Activated naive CD8-positive, alpha-beta T cell treated with anti-CD3 and anti-CD28 coated beads for 36 hours (primary cell): ENCODE results near the gene ARHGAP22. TPM values are rescaled to one million over a fixed set of nuclear protein-coding genes. Genes with fewer than 3 reads are reported as not detected.

Experiments used
- DNase-seq: peaks from one replicate; pipeline ENCODE4 v3.0.0; 2021
- H3K27ac Mint-ChIP-seq: one replicate; pipeline ENCODE4 v1.8.0; 2022; ENCODE audit warnings: mild to moderate bottlenecking, moderate library complexity, mixed read lengths
- H3K27me3 Mint-ChIP-seq: one replicate; pipeline ENCODE4 v1.8.0; 2022; ENCODE audit warnings: mild to moderate bottlenecking, mixed read lengths
- H3K36me3 Mint-ChIP-seq: one replicate; pipeline ENCODE4 v1.8.0; 2021; ENCODE audit warnings: mild to moderate bottlenecking, mixed read lengths
- H3K4me1 Mint-ChIP-seq: one replicate; pipeline ENCODE4 v1.8.0; 2021; ENCODE audit warnings: mixed read lengths
- H3K4me3 Mint-ChIP-seq: one replicate; pipeline ENCODE4 v1.8.0; 2022; ENCODE audit warnings: mild to moderate bottlenecking, moderate library complexity, mixed read lengths
- H3K9me3 Mint-ChIP-seq: one replicate; pipeline ENCODE4 v1.8.0; 2022; ENCODE audit warnings: mixed read lengths
- total RNA-seq, 2 experiments: library from RNA; stranded (reverse); gene quantifications; one replicate each; pipeline ENCODE4 v1.2.3, GENCODE V29; 2021

Gene ARHGAP22
- total RNA-seq, 2 experiments from 2014 or later, result not detected

DNA sequence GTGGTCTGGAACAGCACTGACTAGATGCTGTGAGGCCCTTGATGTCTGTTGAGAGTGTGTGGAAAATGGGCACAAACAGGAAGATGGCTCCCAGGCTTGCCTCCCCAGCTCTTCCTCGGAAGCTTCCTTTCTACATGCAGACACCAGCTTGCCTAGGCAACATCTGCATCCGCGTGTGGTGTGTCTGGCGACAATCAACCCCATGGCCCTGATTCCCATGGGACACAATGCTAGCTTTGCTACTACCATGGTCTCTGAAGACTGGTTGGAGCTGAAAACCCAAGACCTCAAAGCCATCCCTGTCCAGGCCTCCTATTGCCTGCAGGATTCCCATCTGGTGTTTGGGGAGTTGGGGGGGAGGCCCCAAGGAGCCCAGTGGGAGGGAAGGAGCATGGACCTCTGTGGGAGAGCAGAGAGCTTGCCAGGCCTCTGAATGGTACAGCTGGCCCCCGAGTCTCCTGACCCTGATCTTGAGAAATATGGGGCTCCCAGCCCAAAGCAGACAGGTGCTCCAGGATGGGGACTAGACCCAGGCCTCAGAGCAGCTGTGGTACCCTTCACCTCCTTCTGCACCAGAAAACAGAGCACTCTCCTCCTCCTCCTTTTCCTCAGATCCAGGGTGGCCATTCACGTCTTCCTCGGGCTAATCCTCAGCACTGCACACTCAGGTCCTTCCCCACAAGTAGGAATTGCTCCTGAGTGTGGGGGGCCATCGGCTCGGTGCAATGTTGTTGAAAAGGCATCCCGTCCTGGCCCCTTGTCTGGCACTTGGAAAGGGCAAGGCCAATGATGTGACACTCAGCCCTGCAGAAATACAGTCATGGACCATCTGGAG is 57.6 kb downstream of the ARHGAP22 start:
- Mint-ChIP-seq H3K4me1 (no peaks in the 10 kb centered on the region), H3K4me3 (no peak overlapping the region), H3K9me3 (no peaks in the 10 kb centered on the region), H3K27ac (no peak overlapping the region), H3K27me3 (no peaks in the 10 kb centered on the region), H3K36me3 (no peaks in the 10 kb centered on the region)
- DNase-seq, result no peak

DNA sequence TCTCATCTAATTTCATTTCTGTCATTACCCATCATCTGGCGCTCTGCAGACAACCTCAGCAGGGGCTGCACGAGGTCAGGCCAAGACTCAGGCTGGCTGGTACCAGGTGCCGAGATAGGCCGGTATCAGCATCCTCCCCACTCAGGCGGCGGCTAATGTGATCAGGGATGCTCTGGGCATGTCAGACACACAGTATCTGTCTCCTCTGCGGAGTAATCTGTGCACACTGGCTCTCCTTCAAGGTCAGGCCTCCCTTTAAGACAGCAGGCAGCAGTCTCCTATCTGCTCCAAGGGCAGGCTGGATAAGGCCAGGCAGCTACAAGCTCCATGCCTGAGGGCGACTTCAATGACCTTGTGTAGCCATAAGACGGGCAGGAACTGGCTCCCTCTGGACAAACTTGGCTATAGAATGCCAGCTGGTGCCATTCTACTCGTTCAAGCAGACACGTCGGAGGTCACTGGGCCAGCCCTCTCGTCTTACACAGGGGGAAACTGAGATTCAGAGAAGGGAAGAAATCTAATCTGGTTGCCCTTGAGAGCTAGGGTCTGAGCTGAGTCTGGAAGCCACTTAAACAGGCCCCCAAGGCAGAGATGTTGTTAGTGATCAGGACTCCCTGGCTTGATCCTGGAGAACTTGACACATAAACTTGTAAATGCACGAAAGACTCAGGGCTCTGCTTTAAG is 59.3 kb downstream of the ARHGAP22 start:
- no peaks in the 10 kb centered on the region for H3K36me3 Mint-ChIP-seq

DNA sequence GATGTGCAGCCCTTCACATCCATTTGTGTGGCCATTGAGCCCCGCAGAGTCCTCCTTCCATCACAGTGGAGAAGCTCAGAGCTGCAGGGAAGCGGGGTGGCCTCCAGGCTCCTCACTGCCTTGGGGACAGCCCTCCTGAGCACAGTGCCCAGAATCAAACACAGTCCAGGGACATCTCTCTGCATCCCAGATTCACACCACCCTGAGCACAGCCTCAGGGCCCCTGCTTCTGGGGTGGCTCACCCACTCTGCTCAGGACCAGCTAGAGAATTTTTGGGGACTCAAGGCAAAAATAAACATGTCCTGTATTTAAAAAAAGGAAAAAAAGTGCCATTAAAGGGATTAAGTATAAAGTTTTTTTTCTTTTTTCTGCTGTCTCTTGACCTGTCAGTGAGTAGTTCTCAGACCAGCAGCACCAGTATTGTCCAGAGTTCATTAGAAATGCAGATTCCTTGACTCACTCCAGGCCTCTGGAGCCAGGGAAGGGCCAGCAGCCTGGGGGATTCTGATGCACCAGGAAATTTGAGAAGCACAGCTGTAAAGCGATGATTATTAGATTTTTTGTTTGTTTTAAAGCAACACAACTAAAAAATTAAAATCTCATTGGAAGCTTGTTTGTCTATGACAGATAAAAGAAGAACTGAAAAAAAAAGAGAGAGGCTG is 61.6 kb downstream of the ARHGAP22 start:
- H3K27me3 Mint-ChIP-seq, result no peaks in the 10 kb centered on the region
- no peaks in the 10 kb centered on the region for H3K36me3 Mint-ChIP-seq
- no peaks in the 10 kb centered on the region for H3K4me1 Mint-ChIP-seq
- no peak for DNase-seq
- H3K4me3 Mint-ChIP-seq, result no peak overlapping the region
- H3K9me3 Mint-ChIP-seq, result no peaks in the 10 kb centered on the region
- H3K27ac Mint-ChIP-seq, result no peak overlapping the region

More for the DNA sequence above, 59.3 kb downstream of the ARHGAP22 start:
- no peak for DNase-seq
- no peaks in the 10 kb centered on the region for H3K4me1 Mint-ChIP-seq
- no peak overlapping the region for H3K4me3 Mint-ChIP-seq
- no peaks in the 10 kb centered on the region for H3K9me3 Mint-ChIP-seq
- no peak overlapping the region for H3K27ac Mint-ChIP-seq
- H3K27me3 Mint-ChIP-seq, result no peaks in the 10 kb centered on the region

DNA sequence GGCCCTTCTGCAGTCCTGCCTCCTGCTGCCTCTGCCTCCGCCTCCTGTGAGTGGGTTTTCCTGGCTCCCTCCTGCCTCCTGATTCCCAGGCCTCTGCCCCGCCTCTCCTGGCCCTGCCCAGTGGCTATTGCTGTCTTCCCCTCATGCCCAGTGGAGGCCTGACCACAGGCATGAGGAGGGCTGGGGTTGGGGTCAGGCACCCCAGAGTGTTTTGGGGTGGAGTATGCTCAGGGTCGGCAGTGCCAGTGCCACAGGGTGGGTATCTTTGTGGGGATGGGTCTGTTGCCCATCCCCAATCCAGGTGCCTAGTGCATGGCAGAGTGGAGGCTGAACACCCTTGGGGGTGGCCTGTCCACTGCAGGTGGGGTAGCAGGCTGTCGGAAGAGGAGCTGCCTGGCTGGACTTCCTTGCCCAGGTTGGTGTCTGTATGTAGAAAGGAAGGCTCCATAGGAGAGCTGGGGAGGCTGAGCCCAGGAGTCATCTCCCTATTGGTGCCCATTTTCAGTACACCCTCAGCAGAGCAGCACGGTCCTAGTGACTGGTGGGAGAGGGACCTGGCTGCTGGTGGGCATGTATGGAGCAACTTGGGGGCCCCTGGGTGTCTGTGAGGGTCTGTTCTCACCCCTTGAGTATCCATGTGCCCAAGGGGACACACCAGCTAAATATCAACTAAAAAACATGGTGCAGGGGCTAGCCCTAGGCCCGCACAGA is 62.2 kb downstream of the ARHGAP22 start:
- no peak overlapping the region for H3K27ac Mint-ChIP-seq
- H3K36me3 Mint-ChIP-seq, result no peaks in the 10 kb centered on the region
- no peaks in the 10 kb centered on the region for H3K27me3 Mint-ChIP-seq
- no peaks in the 10 kb centered on the region for H3K9me3 Mint-ChIP-seq
- no peak for DNase-seq
- H3K4me3 Mint-ChIP-seq, result no peak overlapping the region
- H3K4me1 Mint-ChIP-seq, result no peaks in the 10 kb centered on the region

DNA sequence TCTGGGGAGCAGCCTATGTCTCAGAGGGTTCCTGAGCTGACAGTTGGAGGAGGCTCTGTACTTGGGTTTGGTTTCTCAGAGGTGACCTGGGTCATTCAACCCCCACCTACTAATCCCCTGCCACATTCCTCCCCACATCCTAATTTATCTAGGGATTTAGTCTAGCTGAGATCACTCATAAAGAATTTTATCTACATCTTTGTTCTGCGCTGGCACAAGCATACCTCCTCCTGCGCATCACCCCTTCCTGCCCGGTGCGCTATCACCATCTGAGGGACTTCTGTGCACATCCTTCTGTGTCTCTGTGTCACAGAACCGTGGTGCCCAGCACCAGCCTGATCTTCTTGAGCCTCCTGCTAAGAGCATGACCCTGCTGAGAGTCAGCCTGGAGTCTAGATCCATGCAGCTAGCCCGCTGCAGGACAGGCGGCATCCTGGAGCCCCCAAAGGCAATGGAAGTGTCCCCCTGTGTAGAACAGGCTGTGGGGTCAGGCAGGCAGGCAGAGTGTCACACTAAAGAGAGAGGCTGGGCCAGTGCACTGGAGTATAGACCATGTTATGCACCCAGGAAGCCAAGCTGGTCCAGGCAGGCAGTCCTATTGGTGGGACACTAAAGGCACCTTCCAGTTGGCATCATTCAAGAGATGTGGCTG is 63.6 kb downstream of the ARHGAP22 start:
- no peak for DNase-seq
- Mint-ChIP-seq H3K27me3 (no peaks in the 10 kb centered on the region), H3K27ac (no peak overlapping the region), H3K36me3 (no peaks in the 10 kb centered on the region), H3K9me3 (no peaks in the 10 kb centered on the region), H3K4me1 (no peaks in the 10 kb centered on the region), H3K4me3 (no peak overlapping the region)

DNA sequence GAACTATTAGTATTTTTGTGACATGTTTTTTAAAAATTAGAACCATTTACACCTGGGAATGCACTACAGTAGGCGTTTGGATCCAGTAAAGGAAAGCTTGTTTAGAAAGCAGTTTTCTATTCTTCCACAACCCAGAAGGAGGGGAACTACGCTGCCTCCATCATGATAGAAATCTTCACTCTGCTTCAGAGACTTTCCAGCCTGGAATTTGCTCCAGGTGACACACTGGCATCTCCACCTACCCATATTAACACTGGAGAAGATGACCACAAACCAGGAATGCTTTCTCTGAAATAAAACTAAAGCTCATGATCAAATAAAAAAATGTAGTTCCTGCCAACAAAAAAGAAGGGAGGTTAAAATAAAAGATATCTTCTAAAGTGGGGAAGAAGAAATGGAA is 66.3 kb downstream of the ARHGAP22 start:
- no peaks in the 10 kb centered on the region for H3K9me3 Mint-ChIP-seq
- H3K27ac Mint-ChIP-seq, result no peak overlapping the region
- H3K27me3 Mint-ChIP-seq, result no peaks in the 10 kb centered on the region
- no peaks in the 10 kb centered on the region for H3K4me1 Mint-ChIP-seq
- no peak overlapping the region for H3K4me3 Mint-ChIP-seq
- no peak for DNase-seq
- no peaks in the 10 kb centered on the region for H3K36me3 Mint-ChIP-seq

DNA sequence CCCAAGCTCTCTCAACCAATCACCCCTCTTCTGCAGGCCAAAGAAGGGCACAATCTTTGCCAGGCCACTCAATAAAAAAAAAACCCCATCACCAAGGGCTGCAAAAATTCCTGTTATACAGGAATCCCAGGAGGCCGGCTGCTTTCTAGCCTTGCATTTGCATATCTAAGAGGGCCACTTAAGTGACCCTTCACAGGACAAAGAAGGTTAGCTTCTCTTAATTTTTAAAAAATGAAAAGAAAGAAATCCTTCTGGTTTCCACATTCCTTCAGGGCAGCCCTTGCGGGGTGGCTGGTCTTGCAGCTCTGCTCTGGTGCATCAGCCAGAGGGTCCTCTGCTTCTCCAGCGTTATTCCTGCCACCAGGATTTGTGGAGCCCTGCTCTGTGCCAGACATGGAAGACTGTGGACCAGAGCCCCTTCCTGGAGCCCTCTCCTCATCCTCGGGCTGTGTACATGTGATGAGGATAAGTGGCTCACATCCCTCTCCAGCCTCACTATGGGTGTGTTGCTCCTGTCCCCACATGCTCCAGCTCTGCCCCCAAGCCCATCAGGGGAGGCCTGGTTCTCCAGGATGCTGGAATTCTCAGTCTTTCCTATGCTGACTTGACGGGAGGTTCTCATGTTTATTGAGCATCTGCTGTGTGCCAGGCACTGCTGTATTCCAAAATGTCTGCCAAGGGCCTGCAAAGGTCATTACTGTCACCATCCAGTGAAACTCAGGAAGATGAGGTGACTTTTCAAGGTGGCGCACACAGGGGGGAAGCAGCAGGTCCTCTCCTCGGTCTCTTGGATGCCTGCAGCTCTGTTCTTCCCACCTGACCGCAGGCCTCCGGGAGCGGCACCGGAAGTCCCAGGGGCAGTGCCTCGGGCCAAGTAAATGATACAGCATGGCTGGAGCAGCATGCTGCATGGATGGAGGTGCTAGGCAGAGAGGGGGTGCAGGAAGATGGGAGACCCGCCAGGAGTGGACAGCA is 67.7 kb downstream of the ARHGAP22 start:
- Mint-ChIP-seq H3K27ac (no peak overlapping the region), H3K4me1 (no peaks in the 10 kb centered on the region), H3K4me3 (no peak overlapping the region), H3K36me3 (no peaks in the 10 kb centered on the region), H3K9me3 (no peaks in the 10 kb centered on the region), H3K27me3 (no peaks in the 10 kb centered on the region)
- no peak for DNase-seq

DNA sequence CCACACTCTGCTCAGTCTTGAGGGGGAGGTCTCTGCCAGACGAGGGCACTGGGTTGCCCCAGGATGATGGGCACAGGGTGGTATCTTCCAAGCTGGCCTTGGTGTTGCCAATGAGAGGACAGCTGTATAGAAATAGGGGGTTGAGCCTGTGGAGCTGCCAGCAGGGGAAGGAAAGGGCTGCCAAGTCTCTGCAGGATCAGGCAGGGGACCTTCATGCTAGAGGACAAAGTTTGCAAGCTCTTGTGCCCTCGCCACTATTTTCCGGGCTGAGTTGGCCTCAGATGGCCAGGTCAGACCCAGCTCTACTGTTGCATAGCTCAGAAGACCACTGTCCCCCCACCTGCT is 68.7 kb downstream of the ARHGAP22 start:
- DNase-seq, result no peak
- Mint-ChIP-seq H3K36me3 (no peaks in the 10 kb centered on the region), H3K27me3 (no peaks in the 10 kb centered on the region), H3K4me1 (no peaks in the 10 kb centered on the region), H3K4me3 (no peak overlapping the region), H3K27ac (no peak overlapping the region), H3K9me3 (no peaks in the 10 kb centered on the region)

DNA sequence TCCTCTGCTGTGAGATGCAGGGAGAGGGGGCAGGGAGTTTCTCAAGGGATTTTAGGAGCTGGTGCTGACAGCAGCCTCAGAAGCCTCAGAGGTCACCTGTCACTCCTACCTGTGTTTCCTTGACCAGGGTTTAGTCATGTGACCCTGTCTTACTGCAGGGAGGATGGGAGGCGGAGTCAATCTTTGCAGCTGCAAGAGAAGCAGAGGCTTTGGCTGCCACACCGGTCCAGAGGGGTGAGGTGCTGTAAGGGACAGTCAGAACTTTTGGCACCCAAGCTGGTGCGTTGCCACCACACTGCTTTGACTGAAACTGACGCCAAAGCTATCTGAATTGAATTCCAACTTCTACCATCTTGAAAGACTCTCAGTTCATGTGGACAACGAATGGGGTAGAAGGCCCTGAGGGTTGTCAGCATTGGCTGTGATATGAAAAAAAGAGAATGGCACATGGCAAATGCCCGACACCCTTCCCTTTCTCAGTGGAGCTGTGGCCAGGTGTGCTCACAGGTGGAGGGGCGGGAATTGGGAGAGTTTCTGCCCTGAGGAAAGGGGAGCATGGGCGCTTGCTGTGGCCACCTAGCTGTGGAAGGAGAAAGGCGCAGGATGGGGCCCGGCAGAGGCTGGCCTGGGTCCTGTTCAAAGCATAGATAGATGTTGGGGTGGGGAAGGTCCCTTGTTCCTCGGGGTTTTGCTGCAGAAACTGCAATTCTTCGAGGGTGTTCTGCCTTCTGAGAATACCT is 69.3 kb downstream of the ARHGAP22 start:
- no peaks in the 10 kb centered on the region for H3K9me3 Mint-ChIP-seq
- no peaks in the 10 kb centered on the region for H3K36me3 Mint-ChIP-seq
- no peaks in the 10 kb centered on the region for H3K4me1 Mint-ChIP-seq
- H3K4me3 Mint-ChIP-seq, result no peak overlapping the region
- no peak overlapping the region for H3K27ac Mint-ChIP-seq
- H3K27me3 Mint-ChIP-seq, result no peaks in the 10 kb centered on the region
- DNase-seq, result no peak

DNA sequence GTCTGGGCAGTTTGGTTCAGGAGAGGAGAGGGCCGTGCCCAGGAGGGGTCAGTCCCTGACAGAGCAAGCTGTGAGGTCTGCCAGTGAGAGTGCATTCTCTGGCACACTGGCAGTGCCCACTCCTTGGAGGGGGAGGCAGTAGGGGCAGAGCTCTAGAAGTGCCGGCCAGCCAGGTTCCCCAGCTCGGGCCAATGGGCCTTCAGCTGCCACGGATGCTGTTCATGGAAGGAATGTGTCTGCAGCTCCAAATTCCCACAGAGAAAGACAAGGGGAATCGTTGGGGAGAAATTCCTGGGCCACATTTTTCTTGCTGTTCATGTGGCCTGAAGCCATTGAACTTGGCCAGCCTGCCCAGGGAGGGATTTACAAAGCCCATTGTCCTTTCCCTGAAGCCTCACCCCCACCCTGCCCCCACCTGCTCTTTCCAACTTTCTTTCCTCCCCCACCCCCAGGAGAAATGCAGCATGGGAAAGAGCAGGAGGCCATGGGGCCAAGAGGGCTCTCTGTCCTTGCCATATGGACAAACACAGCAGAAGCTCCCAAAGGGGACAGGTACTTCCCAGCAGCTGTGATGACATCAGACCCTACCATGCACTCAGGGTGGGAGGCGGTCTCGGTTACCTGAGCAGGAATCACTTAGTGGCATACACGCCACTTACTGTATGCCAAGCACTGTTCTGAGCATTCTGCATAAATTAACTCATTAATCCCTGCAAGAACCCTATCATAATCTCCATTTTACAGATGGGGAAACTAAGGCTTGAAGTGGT is 70.7 kb downstream of the ARHGAP22 start:
- H3K27me3 Mint-ChIP-seq, result no peaks in the 10 kb centered on the region
- no peak for DNase-seq
- no peak overlapping the region for H3K4me3 Mint-ChIP-seq
- no peak overlapping the region for H3K27ac Mint-ChIP-seq
- H3K4me1 Mint-ChIP-seq, result no peaks in the 10 kb centered on the region
- H3K9me3 Mint-ChIP-seq, result no peaks in the 10 kb centered on the region
- H3K36me3 Mint-ChIP-seq, result no peaks in the 10 kb centered on the region

DNA sequence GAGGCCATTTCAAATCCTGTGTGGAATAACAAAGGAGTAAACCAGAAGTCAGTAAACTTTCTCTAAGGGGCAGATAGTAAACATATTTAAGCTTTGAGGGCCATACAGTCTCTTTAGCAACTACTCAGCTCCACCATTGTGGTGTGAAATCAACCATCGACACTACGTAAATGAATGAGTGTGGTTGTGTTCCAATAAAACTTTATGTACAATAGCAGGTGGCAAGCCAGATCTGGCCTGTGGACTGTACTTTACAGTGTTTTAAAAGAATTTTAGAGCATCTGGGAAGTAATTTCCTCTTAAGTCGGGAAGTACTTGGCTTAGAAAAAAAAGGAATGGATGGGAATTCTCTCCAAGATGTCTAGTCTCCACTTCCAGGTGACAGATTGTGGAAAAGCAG is 71.3 kb downstream of the ARHGAP22 start:
- Mint-ChIP-seq H3K27ac (no peak overlapping the region), H3K9me3 (no peaks in the 10 kb centered on the region), H3K27me3 (no peaks in the 10 kb centered on the region), H3K4me1 (no peaks in the 10 kb centered on the region), H3K36me3 (no peaks in the 10 kb centered on the region), H3K4me3 (no peak overlapping the region)
- no peak for DNase-seq

DNA sequence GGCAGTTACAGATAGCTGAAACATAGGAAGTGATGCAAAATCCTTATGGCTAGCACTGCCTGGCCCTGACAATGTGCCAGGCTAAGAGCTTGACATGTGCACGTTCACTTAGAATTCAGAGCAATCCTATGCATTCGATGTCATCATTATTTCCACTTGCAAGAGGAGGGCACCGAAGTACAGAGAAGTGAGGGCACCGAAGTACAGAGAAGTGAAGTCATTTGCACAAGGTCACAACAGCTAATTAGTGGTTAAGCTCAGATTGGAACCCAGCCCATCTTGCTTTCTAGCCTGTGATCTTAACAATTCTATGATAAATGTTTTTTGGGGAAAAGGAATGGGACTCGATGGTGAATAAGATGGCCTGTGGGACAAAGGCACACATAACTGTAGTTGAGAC is 73.4 kb downstream of the ARHGAP22 start:
- Mint-ChIP-seq H3K9me3 (no peaks in the 10 kb centered on the region), H3K4me1 (no peaks in the 10 kb centered on the region), H3K36me3 (no peaks in the 10 kb centered on the region), H3K27me3 (peaks cover 6% of the 10 kb centered on the region), H3K27ac (no peak overlapping the region), H3K4me3 (no peak overlapping the region)
- no peak for DNase-seq

DNA sequence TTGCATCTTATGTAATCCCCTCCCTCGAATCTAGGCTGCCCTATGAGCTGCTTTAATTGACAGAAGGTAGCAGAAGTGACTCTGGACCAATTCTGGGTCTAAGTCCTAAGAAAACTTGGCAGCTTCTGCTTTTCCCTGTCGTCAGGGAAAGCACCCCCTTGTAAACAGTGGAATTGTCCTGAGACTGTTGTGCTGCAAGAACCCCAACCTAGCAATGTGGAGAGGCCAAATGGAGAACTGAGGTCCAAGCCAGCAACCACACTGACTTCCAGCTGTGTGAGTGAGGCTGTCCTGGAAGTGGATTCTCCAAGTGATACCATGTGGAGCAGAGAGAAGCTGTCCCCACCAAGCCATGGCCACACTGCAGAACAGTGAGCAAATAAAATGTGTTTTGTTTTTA is 75.5 kb downstream of the ARHGAP22 start:
- no peak for DNase-seq
- Mint-ChIP-seq H3K4me1 (no peaks in the 10 kb centered on the region), H3K4me3 (no peak overlapping the region), H3K9me3 (no peaks in the 10 kb centered on the region), H3K36me3 (no peaks in the 10 kb centered on the region), H3K27me3 (peaks cover 26% of the 10 kb centered on the region), H3K27ac (no peak overlapping the region)
